HUES64 (cell line): ENCODE data around the gene CPZ.
A peak's percentile ranks its signal among the peaks of the same experiment; 100 is the strongest.

ENCODE experiments used
- H3K27ac ChIP-seq: 2 replicates; pipeline ENCODE4 v1.7.0; 2013; ENCODE audit warnings: low read depth, low read length, inconsistent platforms
- H3K27me3 ChIP-seq: 2 replicates; pipeline ENCODE4 v1.6.1; 2013; ENCODE audit warnings: mild to moderate bottlenecking, low read length; ENCODE audit not compliant: insufficient read depth
- H3K36me3 ChIP-seq: 2 replicates; pipeline ENCODE4 v1.6.1; 2013; ENCODE audit warnings: mild to moderate bottlenecking, low read length; ENCODE audit not compliant: insufficient read depth
- H3K4me1 ChIP-seq: 2 replicates; pipeline ENCODE4 v1.6.1; 2013; ENCODE audit warnings: mild to moderate bottlenecking, low read length, moderate library complexity; ENCODE audit not compliant: insufficient read depth
- H3K4me3 ChIP-seq: 2 replicates; pipeline ENCODE4 v1.5.1; 2013; ENCODE audit warnings: mild to moderate bottlenecking, low read length, moderate library complexity
- H3K9ac ChIP-seq: 2 replicates; pipeline ENCODE4 v1.6.1; 2013; ENCODE audit warnings: mild to moderate bottlenecking, low read depth, low read length
- H3K9me3 ChIP-seq: 2 replicates; pipeline ENCODE4 v1.6.1; 2013; ENCODE audit warnings: low read depth, low read length; ENCODE audit not compliant: insufficient read depth
- WGBS: fragments of 150-250, 120-280 bp; methylation state at CpG from one replicate; pipeline ENCODE4 v1.1.7; 2013; ENCODE audit warnings: missing lambda C conversion rate; 5-methylcytosine and 5-hydroxymethylcytosine counted together

Gene CPZ

GRCh38 chr4:8557151-8558076 is 35.2 kb upstream of the CPZ start:
- Histone ChIP-seq H3K4me1 (peaks cover 18% of the 10 kb centered on the region), H3K9ac (no peak overlapping the region), H3K9me3 (no peaks in the 10 kb centered on the region), H3K27ac (no peak overlapping the region), H3K27me3 (no peaks in the 10 kb centered on the region), H3K4me3 (no peak overlapping the region), H3K36me3 (no peaks in the 10 kb centered on the region)
- WGBS = 92% methylated on average over 20 of the region's 21 CpGs

- peaks cover 19% of the 10 kb centered on the region for H3K4me1 ChIP-seq
- no peaks in the 10 kb centered on the region for H3K36me3 ChIP-seq
- H3K4me3 ChIP-seq = no peak overlapping the region
- H3K9ac ChIP-seq = no peak overlapping the region
- WGBS = 92% methylated on average over 21 of the region's 21 CpGs
- no peaks in the 10 kb centered on the region for H3K9me3 ChIP-seq
- H3K27ac ChIP-seq = no peak overlapping the region
- no peaks in the 10 kb centered on the region for H3K27me3 ChIP-seq
Observed at GRCh38 chr4:8558080-8558960, 34.2 kb upstream of the CPZ start.

GRCh38 chr4:8559011-8559410 is 33.6 kb upstream of the CPZ start:
- WGBS = 92% methylated on average over 11 of the region's 11 CpGs
- Histone ChIP-seq H3K4me1 (peaks cover 19% of the 10 kb centered on the region), H3K27me3 (no peaks in the 10 kb centered on the region), H3K4me3 (no peak overlapping the region), H3K9me3 (no peaks in the 10 kb centered on the region), H3K27ac (no peak overlapping the region), H3K36me3 (no peaks in the 10 kb centered on the region), H3K9ac (no peak overlapping the region)

GRCh38 chr4:8559524-8560264 is 32.9 kb upstream of the CPZ start:
- H3K4me3 ChIP-seq = no peak overlapping the region
- H3K36me3 ChIP-seq = no peaks in the 10 kb centered on the region
- H3K27me3 ChIP-seq = no peaks in the 10 kb centered on the region
- no peak overlapping the region for H3K27ac ChIP-seq
- H3K9ac ChIP-seq = no peak overlapping the region
- H3K4me1 ChIP-seq = peaks cover 19% of the 10 kb centered on the region
- H3K9me3 ChIP-seq = no peaks in the 10 kb centered on the region
- 94% methylated on average over 11 of the region's 12 CpGs for WGBS

- no peaks in the 10 kb centered on the region for H3K27me3 ChIP-seq
- peaks cover 19% of the 10 kb centered on the region for H3K4me1 ChIP-seq
- H3K9ac ChIP-seq = peak overlapping the region; percentile 13; the same call in 1 of the 2 replicates
- H3K36me3 ChIP-seq = no peaks in the 10 kb centered on the region
- no peak overlapping the region for H3K4me3 ChIP-seq
- H3K9me3 ChIP-seq = no peaks in the 10 kb centered on the region
- no peak overlapping the region for H3K27ac ChIP-seq
- 80% methylated on average over 16 of the region's 16 CpGs for WGBS
Observed at GRCh38 chr4:8560265-8561047, 32.1 kb upstream of the CPZ start.

GRCh38 chr4:8564595-8564994 is 28.0 kb upstream of the CPZ start:
- Histone ChIP-seq H3K27me3 (no peaks in the 10 kb centered on the region), H3K36me3 (no peaks in the 10 kb centered on the region), H3K4me1 (peaks cover 47% of the 10 kb centered on the region), H3K9me3 (no peaks in the 10 kb centered on the region), H3K4me3 (no peak overlapping the region), H3K27ac (no peak overlapping the region), H3K9ac (no peak overlapping the region)
- WGBS = no CpG with 5 or more reads among the region's 1 CpG

GRCh38 chr4:8568068-8568668 is 24.4 kb upstream of the CPZ start:
- Histone ChIP-seq H3K9me3 (no peaks in the 10 kb centered on the region), H3K27me3 (no peaks in the 10 kb centered on the region), H3K4me1 (peaks cover 28% of the 10 kb centered on the region), H3K4me3 (0 out of 2 replicates have a peak overlapping the region, but pooled peaks have one; percentile 2), H3K9ac (peak overlapping the region; percentile 65), H3K27ac (peak overlapping the region; percentile 94), H3K36me3 (no peaks in the 10 kb centered on the region)
- 16% methylated on average over 5 of the region's 5 CpGs for WGBS

- H3K4me1 ChIP-seq = peaks cover 28% of the 10 kb centered on the region
- 100% methylated on average over 1 of the region's 1 CpG for WGBS
- H3K36me3 ChIP-seq = no peaks in the 10 kb centered on the region
- H3K9me3 ChIP-seq = no peaks in the 10 kb centered on the region
- no peak overlapping the region for H3K4me3 ChIP-seq
- no peaks in the 10 kb centered on the region for H3K27me3 ChIP-seq
- no peak overlapping the region for H3K27ac ChIP-seq
- H3K9ac ChIP-seq = no peak overlapping the region
Observed at GRCh38 chr4:8570201-8570600, 22.4 kb upstream of the CPZ start.

GRCh38 chr4:8571702-8572685 is 20.6 kb upstream of the CPZ start:
- no peaks in the 10 kb centered on the region for H3K36me3 ChIP-seq
- peaks cover 3% of the 10 kb centered on the region; the same call in 1 of the 2 replicates for H3K27me3 ChIP-seq
- H3K27ac ChIP-seq = no peak overlapping the region
- 87% methylated on average over 6 of the region's 6 CpGs for WGBS
- no peak overlapping the region for H3K4me3 ChIP-seq
- peaks cover 21% of the 10 kb centered on the region for H3K4me1 ChIP-seq
- no peaks in the 10 kb centered on the region for H3K9me3 ChIP-seq
- H3K9ac ChIP-seq = no peak overlapping the region
